Esophagus muscularis mucosa (tissue), 3 donors: ENCODE results near the gene CEMIP2.

Experiments
- CTCF ChIP-seq, 3 experiments: fragments of 200-600 bp in 2 of 3; fragments of 450-650 bp in 1 of 3; sonication (generic) in 2 of 3; IDR thresholded peaks; one replicate each; pipeline ENCODE4 v1.5.1; 2017 to 2019; ENCODE audit warnings: antibody characterized with exemption in 3 of 3, mild to moderate bottlenecking in 2 of 3, moderate library complexity in 1 of 3
- POLR2A ChIP-seq: fragments of 450-650 bp; IDR thresholded peaks from one replicate; pipeline ENCODE4 v1.6.1; 2017; ENCODE audit warnings: antibody characterized with exemption, moderate library complexity, mild to moderate bottlenecking, low read depth

- no peak for TF ChIP-seq POLR2A
- no peak for TF ChIP-seq CTCF (IDR thresholded peaks at IDR 0.05)
These were observed 38.3 kb downstream of the CEMIP2 start for GRCh38 chr9:71729816-71730526.
